GM18861 (cell line): Measurements from ENCODE around the gene LRRC8D.

Source experiments
- ATAC-seq: cut with Tn5 transposase; IDR thresholded peaks from one replicate; pipeline ENCODE4 v1.9.1; 2021; ENCODE audit not compliant: unreplicated experiment

LRRC8D gene

DNA sequence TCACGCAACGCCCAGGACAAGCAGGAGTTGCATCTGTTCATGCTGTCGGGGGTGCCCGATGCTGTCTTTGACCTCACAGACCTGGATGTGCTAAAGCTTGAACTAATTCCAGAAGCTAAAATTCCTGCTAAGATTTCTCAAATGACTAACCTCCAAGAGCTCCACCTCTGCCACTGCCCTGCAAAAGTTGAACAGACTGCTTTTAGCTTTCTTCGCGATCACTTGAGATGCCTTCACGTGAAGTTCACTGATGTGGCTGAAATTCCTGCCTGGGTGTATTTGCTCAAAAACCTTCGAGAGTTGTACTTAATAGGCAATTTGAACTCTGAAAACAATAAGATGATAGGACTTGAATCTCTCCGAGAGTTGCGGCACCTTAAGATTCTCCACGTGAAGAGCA lies 113.6 kb downstream of the LRRC8D start:
- ATAC-seq, result no peak

DNA sequence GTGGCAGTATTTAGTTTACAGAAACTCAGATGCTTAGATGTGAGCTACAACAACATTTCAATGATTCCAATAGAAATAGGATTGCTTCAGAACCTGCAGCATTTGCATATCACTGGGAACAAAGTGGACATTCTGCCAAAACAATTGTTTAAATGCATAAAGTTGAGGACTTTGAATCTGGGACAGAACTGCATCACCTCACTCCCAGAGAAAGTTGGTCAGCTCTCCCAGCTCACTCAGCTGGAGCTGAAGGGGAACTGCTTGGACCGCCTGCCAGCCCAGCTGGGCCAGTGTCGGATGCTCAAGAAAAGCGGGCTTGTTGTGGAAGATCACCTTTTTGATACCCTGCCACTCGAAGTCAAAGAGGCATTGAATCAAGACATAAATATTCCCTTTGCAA lies 114.4 kb downstream of the LRRC8D start:
- ATAC-seq, result no peak

DNA sequence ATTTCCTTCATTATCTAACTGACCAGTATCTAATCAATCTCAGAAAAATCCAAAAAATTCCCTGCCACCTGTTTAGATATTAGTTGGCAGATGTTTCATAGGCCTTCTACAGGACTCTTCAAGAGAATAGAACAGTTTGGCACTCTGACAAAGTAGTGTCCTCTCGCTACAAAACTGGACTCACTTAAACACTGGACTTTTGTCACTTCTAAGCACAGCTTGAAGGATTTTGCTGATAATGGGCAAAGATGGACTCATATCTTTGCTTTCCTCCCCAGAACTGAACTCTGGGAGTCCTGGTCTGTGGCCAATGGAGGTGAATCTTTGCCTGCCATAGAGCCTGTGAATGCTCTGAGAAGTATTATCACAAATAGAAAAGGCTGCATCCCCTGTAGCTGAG lies 115.9 kb downstream of the LRRC8D start:
- no peak for ATAC-seq

- no peak for ATAC-seq
Observed at GRCh38 chr1:89938171-89939055, 117.6 kb downstream of the LRRC8D start.

DNA sequence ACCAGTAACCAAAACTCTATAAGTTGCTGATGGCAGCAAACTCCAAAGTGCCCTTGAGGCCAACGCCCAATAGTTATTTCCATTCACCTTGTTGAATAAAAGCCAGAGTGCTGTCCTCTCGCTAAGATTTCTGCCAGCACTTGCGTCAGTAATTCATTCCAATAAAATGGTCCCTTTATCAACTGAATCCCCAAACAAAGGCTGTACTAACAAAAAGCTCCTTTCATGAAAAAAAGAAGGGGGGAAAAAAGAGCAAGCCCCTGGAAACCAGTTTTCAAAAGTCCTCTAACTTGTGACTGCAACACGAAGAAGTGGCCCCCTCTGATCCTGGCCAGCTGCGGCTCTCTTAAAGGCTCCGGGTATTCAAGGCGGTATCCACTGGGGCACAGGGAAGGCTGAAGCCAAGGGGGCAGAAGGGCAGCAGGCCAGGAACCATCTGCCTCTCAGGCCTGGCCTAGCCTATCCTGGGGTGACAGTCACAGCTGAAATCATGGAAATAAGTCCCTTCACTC lies 118.3 kb downstream of the LRRC8D start:
- ATAC-seq, result no peak

GRCh38 chr1:89939693-89940438 lies 119.0 kb downstream of the LRRC8D start:
- no peak for ATAC-seq

GRCh38 chr1:89941110-89941766 lies 120.4 kb downstream of the LRRC8D start:
- ATAC-seq, result no peak

GRCh38 chr1:89942014-89942413 lies 121.2 kb downstream of the LRRC8D start:
- no peak for ATAC-seq

- ATAC-seq, result no peak
Observed at GRCh38 chr1:89942825-89943658, 122.2 kb downstream of the LRRC8D start.

DNA sequence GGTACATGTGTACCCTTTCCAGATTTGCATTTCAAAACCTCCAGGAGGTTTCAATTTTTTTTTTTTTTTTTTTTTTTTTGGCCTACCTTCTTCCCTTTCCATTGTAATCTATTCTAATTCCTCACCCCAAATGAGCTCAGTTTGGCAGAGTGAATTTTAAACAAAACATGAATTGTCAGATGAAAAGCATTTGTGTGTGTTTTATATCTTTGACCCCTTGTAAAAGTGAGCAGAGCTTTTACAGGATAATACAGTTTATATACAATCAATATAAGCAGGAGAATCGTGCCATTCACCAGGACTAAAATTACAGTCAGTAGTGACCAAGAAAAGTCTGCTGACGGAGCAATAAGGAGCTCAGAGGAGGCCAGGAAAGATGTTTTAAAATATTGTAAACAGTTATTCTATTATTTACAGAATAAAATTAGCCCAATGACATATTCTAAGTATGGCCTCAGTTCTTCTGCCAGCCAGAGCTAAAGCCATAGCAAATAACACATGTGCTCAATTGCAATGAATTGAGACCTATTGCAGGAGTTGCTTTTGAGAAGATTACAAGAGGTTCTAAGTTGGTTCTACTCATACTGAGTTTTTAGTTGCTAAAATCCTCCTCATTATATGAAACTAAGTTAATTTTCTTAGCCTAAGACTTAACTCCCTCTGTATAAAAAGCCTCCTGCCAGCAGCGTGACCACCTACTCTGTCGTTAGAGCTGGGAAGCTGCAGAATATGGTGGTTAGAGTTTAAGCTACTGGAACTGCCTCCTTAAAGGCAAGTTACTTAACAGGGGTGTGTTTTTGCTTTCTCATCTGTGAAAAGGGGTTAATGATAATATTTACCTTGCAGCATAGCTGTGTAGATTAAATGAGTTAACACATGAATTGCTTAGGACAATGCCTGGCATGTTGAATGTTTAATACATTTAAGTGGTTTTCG lies 123.3 kb downstream of the LRRC8D start:
- no peak for ATAC-seq

DNA sequence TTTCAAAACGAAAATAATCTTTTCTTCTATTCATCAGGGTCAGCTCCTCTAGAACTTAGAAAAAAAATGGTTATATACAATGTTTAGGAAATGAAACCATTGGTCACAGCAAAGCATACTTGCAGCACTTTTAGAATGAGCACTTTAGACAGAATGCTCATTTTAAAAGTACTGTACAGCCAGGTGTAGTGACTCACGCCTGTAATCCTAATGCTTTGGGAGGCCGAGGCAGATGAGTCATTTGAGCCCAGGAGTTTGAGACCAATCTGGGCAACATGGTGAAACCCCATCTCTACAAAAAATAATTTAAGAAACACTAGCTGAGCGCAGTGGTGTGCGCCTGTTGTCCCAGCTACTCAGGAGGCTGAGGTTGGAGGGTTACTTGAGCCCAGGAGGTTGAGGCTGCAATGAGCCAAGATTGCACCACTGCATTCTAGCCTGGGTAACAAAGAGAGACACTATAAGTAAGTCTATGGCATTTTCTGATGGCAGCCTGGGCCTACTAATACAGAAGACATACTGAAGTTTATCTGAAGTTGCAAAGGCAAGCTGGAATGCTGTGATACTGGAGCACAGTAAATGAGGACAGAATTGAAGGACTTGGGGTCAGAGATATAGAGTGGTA lies 125.1 kb downstream of the LRRC8D start:
- ATAC-seq, result peak; percentile 83

- ATAC-seq, result no peak
Observed at GRCh38 chr1:89946532-89946931, 125.7 kb downstream of the LRRC8D start.

- no peak for ATAC-seq
Observed at GRCh38 chr1:89948722-89949345, 128.0 kb downstream of the LRRC8D start.

GRCh38 chr1:89949991-89950624 lies 129.3 kb downstream of the LRRC8D start:
- no peak for ATAC-seq

DNA sequence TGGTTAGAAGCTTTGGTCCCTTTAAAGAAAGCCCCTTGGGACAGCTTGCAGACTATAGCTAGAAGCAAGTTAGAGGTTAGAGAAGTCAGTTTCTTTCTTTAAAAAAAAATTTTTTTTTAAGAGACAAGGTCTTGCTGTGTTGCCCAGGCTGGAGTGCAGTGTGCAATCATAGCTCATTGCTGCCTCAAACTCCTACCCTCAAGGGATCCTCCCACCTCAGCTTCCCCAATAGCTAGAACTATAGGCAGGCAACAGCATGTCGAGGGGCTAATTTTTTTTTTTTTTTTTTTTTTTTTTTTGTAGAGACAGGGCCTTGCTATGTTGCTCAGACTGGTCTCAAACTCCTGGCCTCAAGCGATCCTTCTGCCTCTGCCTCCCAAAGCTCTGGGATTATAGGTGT lies 129.9 kb downstream of the LRRC8D start:
- no peak for ATAC-seq

DNA sequence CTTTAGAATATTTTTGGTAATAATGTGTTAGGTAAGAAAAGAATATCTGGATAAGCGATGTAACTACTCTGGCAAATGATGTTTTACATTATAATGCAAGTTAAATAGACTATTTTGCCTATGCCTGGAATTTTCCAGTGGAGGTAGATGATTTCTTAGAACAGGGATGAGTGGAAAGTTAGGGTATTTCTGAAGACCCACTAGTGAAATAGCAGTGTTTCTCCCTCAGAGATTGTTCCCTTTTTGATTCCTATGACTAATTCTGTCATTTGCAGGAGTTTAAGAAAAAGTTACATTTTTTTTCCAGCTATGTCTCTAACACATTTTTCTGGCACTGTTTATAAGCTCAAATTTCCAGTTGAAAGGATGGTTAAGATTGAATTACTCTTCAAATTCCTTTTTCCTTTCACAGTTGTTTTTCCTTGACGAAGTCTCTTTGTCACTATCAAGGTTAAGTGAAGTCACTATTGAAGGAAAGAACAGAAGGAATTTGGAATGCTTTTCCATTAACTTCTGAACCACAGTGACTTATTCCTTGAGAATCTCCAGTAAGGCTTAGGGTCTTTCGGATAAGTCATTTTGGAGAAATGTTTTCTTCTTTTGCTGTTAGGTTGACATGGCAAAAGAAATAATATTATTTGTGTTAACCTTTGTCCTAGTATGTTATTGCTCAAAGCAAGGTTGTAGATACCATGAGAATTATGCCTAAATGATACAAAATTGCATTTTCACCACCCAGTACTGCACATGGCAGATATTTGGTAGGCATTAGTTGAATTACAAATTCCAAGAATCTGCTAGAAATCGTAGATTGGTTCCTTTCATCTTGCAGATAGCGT lies 131.2 kb downstream of the LRRC8D start:
- ATAC-seq, result no peak

DNA sequence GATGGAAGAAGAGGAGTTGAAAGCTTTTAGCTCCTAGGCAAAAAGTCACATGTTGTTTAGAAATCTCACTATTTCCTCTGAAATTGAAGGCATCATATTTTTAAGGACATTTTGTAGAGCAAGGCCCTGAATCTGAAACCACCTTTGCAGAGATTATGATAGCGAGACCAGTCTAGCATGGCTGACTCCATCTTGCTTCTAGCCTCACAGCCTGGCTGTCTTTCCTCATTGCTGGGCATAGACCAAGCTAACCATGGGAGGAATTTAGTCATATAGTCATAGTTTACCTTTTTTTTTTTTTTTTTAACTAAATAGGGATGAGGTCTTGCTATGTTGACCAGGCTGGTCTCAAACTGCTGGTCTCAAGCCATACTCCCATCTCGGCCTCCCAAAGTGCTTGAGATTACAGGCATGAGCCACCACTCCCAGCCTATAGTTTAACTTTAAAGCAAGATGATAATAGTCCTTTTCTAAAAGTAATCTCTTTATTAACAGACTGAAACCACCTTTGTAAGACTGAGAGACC lies 131.8 kb downstream of the LRRC8D start:
- no peak for ATAC-seq
